WI38 (cell line): Measurements from ENCODE around the gene METTL18.

Experiments used
- H3K4me3 ChIP-seq: 2 replicates; pipeline ENCODE4 v1.5.1; 2011; ENCODE audit warnings: low read depth, mild to moderate bottlenecking, control low read depth, low read length
- CTCF ChIP-seq: IDR thresholded peaks from 2 replicates; pipeline ENCODE4 v1.5.1; 2012; ENCODE audit warnings: low read depth, mild to moderate bottlenecking, control low read depth, low read length

Gene METTL18

GRCh38 chr1:169746550-169746949, 48.2 kb downstream of the METTL18 start:
- no peak for TF ChIP-seq CTCF

GRCh38 chr1:169745015-169745861, 49.5 kb downstream of the METTL18 start:
- no peak for TF ChIP-seq CTCF
- H3K4me3 ChIP-seq: no peak overlapping the region

More at GRCh38 chr1:169746550-169746949, 48.2 kb downstream of the METTL18 start:
- H3K4me3 ChIP-seq: no peak overlapping the region
